CD4-positive, alpha-beta T cell treated with Interleukin-15 for 4 hours (primary cell): Measurements from ENCODE around the gene SPOCK1.
"Not testable (repeated sequence)": the region's sequence is repeated elsewhere in the genome, so short reads cannot be mapped to it uniquely, and the experiment has no call there.

ENCODE experiments used
- DNase-seq: peaks from one replicate; pipeline ENCODE4 v3.0.0-alpha.2; 2020; ENCODE audit warnings: low spot score

Gene SPOCK1

GRCh38 chr5:137395011-137395755 lies 103.9 kb downstream of the SPOCK1 start:
- DNase-seq: no peak

- no peak for DNase-seq
These were observed 104.7 kb downstream of the SPOCK1 start for GRCh38 chr5:137394380-137394779.

GRCh38 chr5:137393196-137393993 lies 105.7 kb downstream of the SPOCK1 start:
- DNase-seq: no peak

- DNase-seq: no peak
These were observed 106.9 kb downstream of the SPOCK1 start for GRCh38 chr5:137392261-137392660.

- not testable (repeated sequence) for DNase-seq
These were observed 108.1 kb downstream of the SPOCK1 start for GRCh38 chr5:137391044-137391443.

GRCh38 chr5:137389042-137389441 lies 110.1 kb downstream of the SPOCK1 start:
- DNase-seq: no peak

- no peak for DNase-seq
These were observed 114.1 kb downstream of the SPOCK1 start for GRCh38 chr5:137385064-137385463.

- DNase-seq: no peak
These were observed 115.2 kb downstream of the SPOCK1 start for GRCh38 chr5:137383909-137384308.

GRCh38 chr5:137381555-137381954 lies 117.6 kb downstream of the SPOCK1 start:
- no peak for DNase-seq

- DNase-seq: no peak
These were observed 119.4 kb downstream of the SPOCK1 start for GRCh38 chr5:137379555-137380286.

GRCh38 chr5:137375741-137376526 lies 123.2 kb downstream of the SPOCK1 start:
- no peak for DNase-seq

- DNase-seq: no peak
These were observed 124.9 kb downstream of the SPOCK1 start for GRCh38 chr5:137374110-137374714.

GRCh38 chr5:137372773-137373160 lies 126.4 kb downstream of the SPOCK1 start:
- no peak for DNase-seq

- DNase-seq: no peak
These were observed 126.9 kb downstream of the SPOCK1 start for GRCh38 chr5:137372016-137372772.

GRCh38 chr5:137370096-137371071 lies 128.7 kb downstream of the SPOCK1 start:
- no peak for DNase-seq

GRCh38 chr5:137368651-137369050 lies 130.5 kb downstream of the SPOCK1 start:
- DNase-seq: no peak

- DNase-seq: no peak
These were observed 131.2 kb downstream of the SPOCK1 start for GRCh38 chr5:137367951-137368350.

- no peak for DNase-seq
These were observed 132.6 kb downstream of the SPOCK1 start for GRCh38 chr5:137366526-137366925.

- no peak for DNase-seq
These were observed 133.8 kb downstream of the SPOCK1 start for GRCh38 chr5:137365126-137365865.
